A549 treated with Mapracorat at 1 μM for 4 hours (cell line): ENCODE results near the gene FAM228A. TPM values are rescaled to one million over a fixed set of nuclear protein-coding genes. Genes with fewer than 3 reads are reported as not detected.

Experiments used
- total RNA-seq: library from RNA; stranded (reverse); fragments of 200-300 nt; extraction: Qiagen RNA extraction; gene quantifications from 5 replicates; pipeline ENCODE4 v1.2.3, GENCODE V29; 2022

Gene FAM228A
- total RNA-seq = not detected in 5 replicates

DNA sequence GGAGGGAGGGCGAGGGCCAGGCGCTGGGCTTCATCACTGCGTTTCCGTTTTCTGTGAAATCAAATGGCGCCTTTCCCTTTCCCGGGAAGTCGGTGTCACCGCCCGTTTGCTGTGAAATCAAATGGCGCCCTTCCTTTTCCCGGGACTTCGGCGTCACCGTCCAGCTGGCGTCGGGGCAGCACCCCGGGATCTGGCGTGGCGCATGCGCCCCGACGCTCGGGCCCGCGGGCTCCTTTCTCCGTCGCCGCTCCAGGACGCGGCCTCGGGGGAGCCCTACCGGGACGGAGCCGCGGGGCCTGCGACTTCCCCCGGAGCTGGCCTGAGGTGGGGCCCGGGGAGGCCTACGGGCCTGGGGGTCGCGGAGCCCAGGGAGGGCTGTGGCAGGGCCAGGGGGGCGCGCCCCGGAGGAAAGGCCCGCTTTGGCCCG is at the start of gene FAM228A:
TSS of gene FAM228A (plus strand) at position 203 of the 427 bp plus-strand sequence. CDS start 428 bp downstream, outside the sequence.

Other genes with a start within 250 kb of the FAM228A start
- gene ATAD2B, start 247.9 kb upstream of the FAM228A start, total RNA-seq = 5.6 to 8.5 TPM (median 7.2 TPM) in 5 replicates
- 19.8 to 25.0 TPM (median 22.7 TPM) in 5 replicates for gene UBXN2A, start 234.6 kb upstream of the FAM228A start, total RNA-seq
- 0.11 to 0.64 TPM (median 0.59 TPM) in 5 replicates for gene MFSD2B, start 165.0 kb upstream of the FAM228A start, total RNA-seq
- 11.7 to 14.3 TPM (median 12.9 TPM) in 5 replicates for gene WDCP, start 127.7 kb upstream of the FAM228A start, total RNA-seq
- gene FKBP1B, start 125.3 kb upstream of the FAM228A start, total RNA-seq = 10.6 to 12.7 TPM (median 11.5 TPM) in 5 replicates
- 159 to 226 TPM (median 170 TPM) in 5 replicates for gene SF3B6, start 98.7 kb upstream of the FAM228A start, total RNA-seq
- gene TP53I3, start 90.2 kb upstream of the FAM228A start, total RNA-seq = 243 to 290 TPM (median 270 TPM) in 5 replicates
- 1.1 to 1.9 TPM (median 1.9 TPM) in 5 replicates for gene PFN4, start 51.7 kb upstream of the FAM228A start, total RNA-seq
- 1.1 to 4.1 TPM (median 3.6 TPM) in 5 replicates for gene FAM228B, start 51.6 kb upstream of the FAM228A start, total RNA-seq
- 15.2 to 23.2 TPM (median 21.6 TPM) in 5 replicates for gene ITSN2, start 185.5 kb downstream of the FAM228A start, total RNA-seq